B cell (primary cell): ENCODE results near the gene BRSK2. TPM values are rescaled to one million over a fixed set of nuclear protein-coding genes. Genes with fewer than 3 reads are reported as not detected.

ENCODE experiments used
- ATAC-seq: fragments of 200-7000 bp; cut with Tn5 transposase; one replicate; pipeline ENCODE4 v1.10.0; 2021; ENCODE audit warnings: low read depth, mild to moderate bottlenecking, moderate number of reproducible peaks, moderate library complexity
- CTCF ChIA-PET: fragments of 350-600 bp; sonication (Branson Sonifier 250); formaldehyde crosslinking; loops from one replicate; lab custom pipeline; 2021; ENCODE audit warnings: antibody characterized with exemption, inconsistent platforms; lab: Charles Lee
- POLR2A ChIA-PET: fragments of 350-600 bp; sonication (Branson Sonifier 250); formaldehyde crosslinking; loops from one replicate; lab custom pipeline; 2021; ENCODE audit warnings: antibody characterized with exemption; lab: Charles Lee
- DNase-seq: peaks from one replicate; pipeline ENCODE4 v3.0.0; 2013
- H2AFZ ChIP-seq: 2 replicates; pipeline ENCODE4 v1.6.1; 2012; ENCODE audit warnings: mild to moderate bottlenecking, low read depth, low read length; ENCODE audit not compliant: insufficient read depth, poor library complexity, severe bottlenecking
- H3K27ac ChIP-seq, 2 donors: 1 replicate in 1 of 2; 2 replicates in 1 of 2; pipeline ENCODE4 v1.5.1; 2012 to 2013; ENCODE audit warnings: low read length in 2 of 2, mild to moderate bottlenecking in 2 of 2, moderate library complexity in 1 of 2
- H3K27me3 ChIP-seq, 4 experiments: fragments of 200-600 bp in 1 of 4; sonication (generic) in 1 of 4; replicated peaks in 1 of 4; 1 replicate in 2 of 4; 2 replicates in 2 of 4; pipeline versions ENCODE4 v1.6.1 to v1.7.0; 2013 to 2016; ENCODE audit warnings: low read length in 3 of 4, mild to moderate bottlenecking in 2 of 4, mixed read lengths in 1 of 4, moderate library complexity in 1 of 4; ENCODE audit not compliant: insufficient read depth in 4 of 4, control insufficient read depth in 3 of 4; ENCODE audit errors: control extremely low read depth in 1 of 4
- H3K36me3 ChIP-seq, 2 experiments: replicated peaks in 1 of 2; 1 replicate in 1 of 2; 2 replicates in 1 of 2; pipeline versions ENCODE4 v1.6.1 to v1.7.1; 2013; ENCODE audit warnings: low read length in 1 of 2; ENCODE audit not compliant: insufficient read depth in 2 of 2, control insufficient read depth in 1 of 2; ENCODE audit errors: control extremely low read depth in 1 of 2, extremely low read depth in 1 of 2
- H3K4me1 ChIP-seq, 2 donors: fragments of 200-600 bp in 1 of 2; sonication (generic) in 1 of 2; 1 replicate in 1 of 2; 2 replicates in 1 of 2; pipeline versions ENCODE4 v1.5.1 to v1.6.1; 2013 to 2017; ENCODE audit warnings: low read length in 2 of 2; ENCODE audit not compliant: control insufficient read depth in 2 of 2, insufficient read depth in 2 of 2
- H3K4me2 ChIP-seq: replicated peaks from 2 replicates; pipeline ENCODE3; 2012; ENCODE audit warnings: mild to moderate bottlenecking, low read depth, low read length; ENCODE audit not compliant: poor library complexity, severe bottlenecking
- H3K4me3 ChIP-seq, 5 experiments: fragments of 200-600 bp in 1 of 5; sonication (generic) in 1 of 5; 1 replicate in 3 of 5; 2 replicates in 2 of 5; pipeline versions ENCODE4 v1.5.1 to v1.7.0; 2011 to 2016; ENCODE audit warnings: low read length in 4 of 5, mild to moderate bottlenecking in 4 of 5, low read depth in 2 of 5, control low read depth in 1 of 5, moderate library complexity in 1 of 5; ENCODE audit not compliant: insufficient read depth in 1 of 5; ENCODE audit errors: control extremely low read depth in 1 of 5, extremely low read depth in 1 of 5
- H3K79me2 ChIP-seq: fragments of 200-600 bp; sonication (generic); one replicate; pipeline ENCODE4 v1.6.0; 2016; ENCODE audit warnings: low read length; ENCODE audit not compliant: control insufficient read depth, insufficient read depth
- H3K9ac ChIP-seq: fragments of 200-600 bp; sonication (generic); 2 replicates; pipeline ENCODE4 v1.6.1; 2017; ENCODE audit warnings: mild to moderate bottlenecking, low read length, moderate library complexity
- H3K9me3 ChIP-seq, 3 donors: one replicate each; pipeline versions ENCODE4 v1.6.1 to v1.7.1; 2013; ENCODE audit warnings: low read length in 2 of 3; ENCODE audit not compliant: control insufficient read depth in 2 of 3, insufficient read depth in 1 of 3; ENCODE audit errors: control extremely low read depth in 1 of 3
- H4K20me1 ChIP-seq: 2 replicates; pipeline ENCODE4 v1.6.0; 2012; ENCODE audit warnings: mild to moderate bottlenecking, low read length; ENCODE audit not compliant: insufficient read depth, control insufficient read depth, poor library complexity, severe bottlenecking
- H3K27ac Mint-ChIP-seq: one replicate; pipeline ENCODE4 v1.8.0; 2021; ENCODE audit warnings: mixed read lengths
- H3K27me3 Mint-ChIP-seq: one replicate; pipeline ENCODE4 v1.8.0; 2021; ENCODE audit warnings: mixed read lengths
- H3K4me1 Mint-ChIP-seq: one replicate; pipeline ENCODE4 v1.8.0; 2021; ENCODE audit warnings: mixed read lengths
- H3K4me3 Mint-ChIP-seq: one replicate; pipeline ENCODE4 v1.8.0; 2021; ENCODE audit warnings: mixed read lengths
- H3K9me3 Mint-ChIP-seq: one replicate; pipeline ENCODE4 v1.8.0; 2022; ENCODE audit warnings: mixed read lengths; ENCODE audit not compliant: insufficient read depth
- CTCF ChIP-seq: fragments of 200-600 bp; IDR thresholded peaks from one replicate; pipeline ENCODE4 v1.8.0; 2022; ENCODE audit warnings: antibody characterized with exemption, mild to moderate bottlenecking
- EZH2 ChIP-seq: IDR thresholded peaks from 2 replicates; pipeline ENCODE4 v1.6.1; 2012; ENCODE audit warnings: borderline replicate concordance, low read depth, mild to moderate bottlenecking, moderate library complexity, low read length; ENCODE audit not compliant: insufficient read depth, poor library complexity, severe bottlenecking
- WGBS: methylation state at CpG from one replicate; pipeline ENCODE4 v1.1.5; 2013; ENCODE audit warnings: missing lambda C conversion rate; ENCODE audit not compliant: insufficient coverage; 5-methylcytosine and 5-hydroxymethylcytosine counted together
- intact Hi-C: fragments of 100-400 bp; cut with micrococcal nuclease; formaldehyde crosslinking; loops from one replicate; pipeline ENCODE4 v1.10.0; 2022
- polyA plus RNA-seq: library from polyadenylated mRNA; depleted of rRNA; stranded (reverse); fragments of >200 nt; gene quantifications from 2 replicates; pipeline ENCODE4 v1.2.3, GENCODE V29; 2012
- total RNA-seq, 2 donors: library from RNA; stranded (reverse); fragments of 120-200 nt in 1 of 2; gene quantifications; 1 replicate in 1 of 2; 2 replicates in 1 of 2; pipeline versions ENCODE4 v1.2.3 to v1.2.4, GENCODE V29; 2013 to 2022

The BRSK2 gene
- total and polyA plus RNA-seq, 2 donors (not counting 1 experiment from before 2014, with no cell fraction given), result 0.51 to 0.79 TPM

DNA sequence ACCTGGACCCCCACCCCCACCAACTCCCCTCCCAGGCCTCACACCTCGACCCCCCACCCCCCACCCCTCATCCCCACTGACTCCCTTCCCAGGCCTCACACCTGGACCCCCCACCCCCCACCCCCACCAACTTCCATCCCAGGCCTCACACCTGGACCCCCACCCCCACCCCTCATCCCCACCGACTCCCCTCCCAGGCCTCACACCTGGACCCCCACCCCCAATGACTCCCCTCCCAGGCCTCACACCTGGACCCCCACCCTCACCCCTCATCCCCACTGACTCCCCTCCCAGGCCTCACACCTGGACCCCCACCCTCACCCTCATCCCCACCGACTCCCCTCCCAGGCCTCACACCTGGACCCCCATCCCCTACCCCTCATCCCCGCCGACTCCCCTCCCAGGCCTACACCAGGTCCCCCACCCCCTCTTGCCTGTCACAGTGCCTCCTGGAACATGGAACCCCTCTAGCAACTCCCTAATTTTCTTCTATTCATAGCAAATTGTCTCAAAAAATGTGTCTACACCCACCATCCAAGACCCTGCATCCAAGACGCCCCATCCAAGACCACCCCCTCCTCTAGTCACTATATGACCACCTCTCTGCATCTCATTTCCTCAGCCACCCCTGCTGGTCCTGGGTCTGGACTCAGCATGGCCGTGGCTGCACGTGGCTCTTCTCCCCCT, 36.9 kb upstream of the BRSK2 start:
- no peak for ATAC-seq
- no peak overlapping the region for H3K27ac Mint-ChIP-seq
- no peak for TF ChIP-seq CTCF
- no peak for TF ChIP-seq EZH2
- Histone ChIP-seq H3K27ac (no peak overlapping the region), H3K36me3 (no peaks in the 10 kb centered on the region), H3K9me3 (no peaks in the 10 kb centered on the region), H3K79me2 (no peaks in the 10 kb centered on the region), H2AFZ (no peak overlapping the region), H3K4me1 (no peaks in the 10 kb centered on the region), H3K27me3 (peaks cover 0 to 2% (median 0%) of the 10 kb centered on the region in 4 experiments), H4K20me1 (no peaks in the 10 kb centered on the region), H3K4me2 (no peak overlapping the region), H3K4me3 (no peak overlapping the region), H3K9ac (no peak overlapping the region)
- ChIA-PET CTCF (no interaction called here), POLR2A (no interaction called here)
- WGBS, result 87% methylated on average over 6 of the region's 8 CpGs
- no peaks in the 10 kb centered on the region for H3K9me3 Mint-ChIP-seq
- no peak overlapping the region for H3K4me3 Mint-ChIP-seq
- no peaks in the 10 kb centered on the region for H3K4me1 Mint-ChIP-seq
- intact Hi-C loops, result no loop called here
- no peak for DNase-seq
- H3K27me3 Mint-ChIP-seq, result peaks cover 8% of the 10 kb centered on the region

- H3K36me3 ChIP-seq, result no peaks in the 10 kb centered on the region
- no peak for DNase-seq
- H3K4me1 ChIP-seq, result no peaks in the 10 kb centered on the region
- Mint-ChIP-seq H3K9me3 (no peaks in the 10 kb centered on the region), H3K27ac (no peak overlapping the region), H3K4me1 (no peaks in the 10 kb centered on the region), H3K27me3 (peaks cover 8% of the 10 kb centered on the region), H3K4me3 (no peak overlapping the region)
- TF ChIP-seq CTCF (no peak), EZH2 (no peak)
- no peaks in the 10 kb centered on the region for H3K79me2 ChIP-seq
- H3K4me3 ChIP-seq, result no peak overlapping the region
- H3K4me2 ChIP-seq, result no peak overlapping the region
- no peak overlapping the region for H3K27ac ChIP-seq
- H3K27me3 ChIP-seq, result peaks cover 0 to 2% (median 0%) of the 10 kb centered on the region in 4 experiments
- no peaks in the 10 kb centered on the region for H4K20me1 ChIP-seq
- H2AFZ ChIP-seq, result no peak overlapping the region
- ChIA-PET CTCF (no interaction called here), POLR2A (no interaction called here)
- intact Hi-C loops, result no loop called here
- 91% methylated on average over 32 of the region's 32 CpGs for WGBS
- H3K9me3 ChIP-seq, result no peaks in the 10 kb centered on the region
- H3K9ac ChIP-seq, result no peak overlapping the region
- ATAC-seq, result no peak
These were observed 36.2 kb upstream of the BRSK2 start for GRCh38 chr11:1353383-1354124.
